IMR-90 (cell line): ENCODE data around the gene GDF10. TPM values are rescaled to one million over a fixed set of nuclear protein-coding genes. Genes with fewer than 3 reads are reported as not detected.

Source experiments
- ATAC-seq: fragments of 200-7000 bp; cut with Tn5 transposase; 2 replicates; pipeline ENCODE4 v1.9.1; 2020; ENCODE audit warnings: low read depth, mild to moderate bottlenecking, moderate library complexity
- BruUV-seq: library from RNA; stranded (reverse); fragments of 400-500 nt; replicated peaks from 2 replicates; lab custom pipeline; 2021; lab: Mats Ljungman, UMichigan
- CTCF ChIA-PET: fragments of 300-600 bp; formaldehyde crosslinking; extraction: SDS; loops from one replicate; lab custom pipeline; 2021; ENCODE audit warnings: antibody characterized with exemption; lab: Yijun Ruan, JAX
- POLR2A ChIA-PET: fragments of 300-600 bp; sonication (Branson Sonifier 250); formaldehyde crosslinking; loops from one replicate; lab custom pipeline; 2022; ENCODE audit warnings: antibody characterized with exemption; ENCODE audit not compliant: unreplicated experiment; lab: Charles Lee
- DNase-seq: peaks from one replicate; pipeline ENCODE4 v3.0.0; 2013
- H2AFZ ChIP-seq: replicated peaks from 2 replicates; pipeline ENCODE3; 2013; ENCODE audit warnings: low read length, mild to moderate bottlenecking; ENCODE audit not compliant: poor library complexity
- H2AK5ac ChIP-seq: 2 replicates; pipeline ENCODE4 v1.6.1; 2013; ENCODE audit warnings: low read depth, low read length, inconsistent platforms
- H2AK9ac ChIP-seq: replicated peaks from 2 replicates; pipeline ENCODE3; 2013; ENCODE audit warnings: mild to moderate bottlenecking, low read depth, low read length, moderate library complexity; ENCODE audit not compliant: poor library complexity
- H2BK120ac ChIP-seq: 2 replicates; pipeline ENCODE4 v1.6.1; 2013; ENCODE audit warnings: low read depth, low read length, inconsistent platforms
- H2BK15ac ChIP-seq: 3 replicates; pipeline ENCODE4 v1.6.1; 2013; ENCODE audit warnings: low read depth, low read length, inconsistent platforms
- H2BK20ac ChIP-seq: 2 replicates; pipeline ENCODE4 v1.6.1; 2013; ENCODE audit warnings: low read depth, mild to moderate bottlenecking, inconsistent platforms, low read length, moderate library complexity
- H2BK5ac ChIP-seq: 2 replicates; pipeline ENCODE4 v1.6.1; 2013; ENCODE audit warnings: mild to moderate bottlenecking, low read depth, low read length, inconsistent platforms; ENCODE audit not compliant: poor library complexity, severe bottlenecking
- H3K14ac ChIP-seq: replicated peaks from 2 replicates; pipeline ENCODE4 v1.6.1; 2013; ENCODE audit warnings: low read depth, low read length, inconsistent platforms
- H3K18ac ChIP-seq: 2 replicates; pipeline ENCODE4 v1.6.1; 2013; ENCODE audit warnings: low read depth, low read length, control low read depth
- H3K23ac ChIP-seq: 2 replicates; pipeline ENCODE4 v1.6.1; 2013; ENCODE audit warnings: low read depth, low read length, inconsistent platforms
- H3K27ac ChIP-seq: 2 replicates; pipeline ENCODE4 v1.5.1; 2013; ENCODE audit warnings: mild to moderate bottlenecking, control low read depth, low read length; ENCODE audit not compliant: insufficient read depth
- H3K27me3 ChIP-seq: 2 replicates; pipeline ENCODE4 v1.6.1; 2013; ENCODE audit warnings: low read length; ENCODE audit not compliant: control insufficient read depth, insufficient read depth
- H3K36me3 ChIP-seq: 2 replicates; pipeline ENCODE4 v1.6.1; 2013; ENCODE audit warnings: low read length, mixed read lengths; ENCODE audit not compliant: control insufficient read depth, insufficient read depth
- H3K4ac ChIP-seq: 2 replicates; pipeline ENCODE4 v1.6.1; 2013; ENCODE audit warnings: low read depth, low read length, inconsistent platforms
- H3K4me1 ChIP-seq: 2 replicates; pipeline ENCODE4 v1.6.1; 2013; ENCODE audit warnings: low read length, mixed read lengths; ENCODE audit not compliant: control insufficient read depth, insufficient read depth
- H3K4me2 ChIP-seq: 2 replicates; pipeline ENCODE4 v1.6.1; 2013; ENCODE audit warnings: low read depth, mild to moderate bottlenecking, control low read depth, low read length, moderate library complexity
- H3K4me3 ChIP-seq: 2 replicates; pipeline ENCODE4 v1.5.1; 2013; ENCODE audit warnings: low read depth, mild to moderate bottlenecking, control low read depth, low read length, moderate library complexity; ENCODE audit not compliant: insufficient read depth
- H3K56ac ChIP-seq: 2 replicates; pipeline ENCODE4 v1.6.1; 2013; ENCODE audit warnings: low read length, inconsistent platforms; ENCODE audit not compliant: insufficient read depth; ENCODE audit errors: extremely low read depth
- H3K79me1 ChIP-seq, 2 experiments: 2 replicates each; pipeline ENCODE4 v1.6.1; 2013; ENCODE audit warnings: low read length in 2 of 2, inconsistent platforms in 1 of 2, low read depth in 1 of 2
- H3K9ac ChIP-seq: 2 replicates; pipeline ENCODE4 v1.6.1; 2013; ENCODE audit warnings: low read depth, low read length, control low read depth
- H3K9me1 ChIP-seq: 2 replicates; pipeline ENCODE4 v1.6.1; 2013; ENCODE audit warnings: low read length, inconsistent platforms; ENCODE audit not compliant: insufficient read depth
- H3K9me3 ChIP-seq: 2 replicates; pipeline ENCODE4 v1.6.1; 2013; ENCODE audit warnings: low read length; ENCODE audit not compliant: control insufficient read depth, insufficient read depth
- H4K20me1 ChIP-seq: 2 replicates; pipeline ENCODE4 v1.6.1; 2013; ENCODE audit warnings: low read length, inconsistent platforms; ENCODE audit not compliant: insufficient read depth
- H4K5ac ChIP-seq: 2 replicates; pipeline ENCODE4 v1.6.1; 2013; ENCODE audit warnings: mild to moderate bottlenecking, low read depth, low read length, control low read depth
- H4K8ac ChIP-seq, 2 experiments: 2 replicates each; pipeline ENCODE4 v1.6.1; 2013; ENCODE audit warnings: low read depth in 2 of 2, low read length in 2 of 2, control low read depth in 1 of 2, inconsistent platforms in 1 of 2
- H4K91ac ChIP-seq: 2 replicates; pipeline ENCODE4 v1.6.1; 2013; ENCODE audit warnings: low read depth, low read length, inconsistent platforms; ENCODE audit not compliant: insufficient read depth
- BHLHE40 ChIP-seq: fragments of 150-350 bp; IDR thresholded peaks from 2 replicates; pipeline ENCODE4 v1.6.1; 2016; ENCODE audit warnings: mild to moderate bottlenecking, low read depth, low read length
- CEBPB ChIP-seq: IDR thresholded peaks from 2 replicates; pipeline ENCODE4 v1.6.1; 2012; ENCODE audit warnings: low read depth, low read length, improper control_type of control experiment
- CHD1 ChIP-seq: IDR thresholded peaks from 2 replicates; pipeline ENCODE4 v1.6.1; 2012; ENCODE audit warnings: low read depth, low read length, improper control_type of control experiment
- FOS ChIP-seq: fragments of 150-350 bp; IDR thresholded peaks from 2 replicates; pipeline ENCODE4 v1.6.1; 2016; ENCODE audit warnings: low read depth, low read length
- MAFK ChIP-seq: IDR thresholded peaks from 2 replicates; pipeline ENCODE4 v1.6.1; 2012; ENCODE audit warnings: low read depth, low read length, improper control_type of control experiment
- MAZ ChIP-seq: IDR thresholded peaks from 2 replicates; pipeline ENCODE4 v1.6.1; 2012; ENCODE audit warnings: low read depth, mild to moderate bottlenecking, low read length, improper control_type of control experiment, moderate library complexity, borderline replicate concordance
- MXI1 ChIP-seq: IDR thresholded peaks from 2 replicates; pipeline ENCODE4 v1.6.1; 2012; ENCODE audit warnings: low read depth, mild to moderate bottlenecking, low read length, moderate library complexity, borderline replicate concordance
- NFE2L2 ChIP-seq: fragments of 150-350 bp; IDR thresholded peaks from 2 replicates; pipeline ENCODE4 v1.6.1; 2016; ENCODE audit warnings: low read depth, mild to moderate bottlenecking, low read length
- POLR2A ChIP-seq: IDR thresholded peaks from 2 replicates; pipeline ENCODE4 v1.6.1; 2012; ENCODE audit warnings: mild to moderate bottlenecking, low read depth, low read length
- RAD21 ChIP-seq: IDR thresholded peaks from 2 replicates; pipeline ENCODE4 v1.6.1; 2012; ENCODE audit warnings: low read length, improper control_type of control experiment
- RCOR1 ChIP-seq: IDR thresholded peaks from 2 replicates; pipeline ENCODE4 v1.6.1; 2012; ENCODE audit warnings: mild to moderate bottlenecking, low read length, improper control_type of control experiment; ENCODE audit not compliant: insufficient replicate concordance
- RFX5 ChIP-seq: IDR thresholded peaks from 2 replicates; pipeline ENCODE4 v1.8.0; 2012; ENCODE audit warnings: low read depth, mild to moderate bottlenecking, low read length, moderate library complexity
- SMC3 ChIP-seq: fragments of 150-350 bp; IDR thresholded peaks from 2 replicates; pipeline ENCODE4 v1.6.1; 2016; ENCODE audit warnings: low read depth, mild to moderate bottlenecking, antibody characterized with exemption, low read length, moderate library complexity
- WGBS, 2 experiments: methylation state at CpG; one replicate each; pipeline versions ENCODE4 v1.1.5 to v1.1.7; 2013; ENCODE audit warnings: missing lambda C conversion rate in 2 of 2; ENCODE audit not compliant: insufficient read length in 1 of 2; ENCODE audit errors: extremely low coverage in 2 of 2; 5-methylcytosine and 5-hydroxymethylcytosine counted together
- dilution Hi-C: fragments of 300-500 bp; cut with HindIII; formaldehyde crosslinking; loops from one replicate; pipeline ENCODE4 v1.14.3; 2018; ENCODE audit warnings: low sequenced_read_pairs; ENCODE audit not compliant: unreplicated experiment
- in situ Hi-C: fragments of 300-500 bp; cut with MboI; formaldehyde crosslinking; loops from 3 replicates; pipeline ENCODE4 v1.14.3; 2019; ENCODE audit warnings: low sequenced_read_pairs, inconsistent platforms, mixed read lengths
- intact Hi-C: fragments of 100-400 bp; cut with micrococcal nuclease; formaldehyde crosslinking; loops from 2 replicates; pipeline ENCODE4 v1.10.0; 2022
- polyA plus RNA-seq, 3 experiments: library from polyadenylated mRNA; depleted of rRNA; stranded (reverse); fragments of >200 nt; gene quantifications; 2 replicates each; pipeline ENCODE4 v1.2.3, GENCODE V29; 2012; ENCODE audit warnings: low replicate concordance in 1 of 3
- total RNA-seq: library from RNA; depleted of rRNA; stranded (reverse); fragments of >200 nt; gene quantifications from 2 replicates; pipeline ENCODE4 v1.2.3, GENCODE V29; 2012
- TF ChIP-seq, protein P1 (sequence below): fragments of 150-350 bp; IDR thresholded peaks from 2 replicates; pipeline ENCODE4 v1.6.1; 2016; ENCODE audit warnings: low read depth, mild to moderate bottlenecking, low read length, moderate library complexity, borderline replicate concordance
- TF ChIP-seq, protein P2 (sequence below): fragments of 150-350 bp; IDR thresholded peaks from 2 replicates; pipeline ENCODE4 v1.6.1; 2017; ENCODE audit warnings: mild to moderate bottlenecking, antibody characterized with exemption, low read length, low read depth
- TF ChIP-seq, protein P3 (sequence below): conservative IDR thresholded peaks from 2 replicates; pipeline ENCODE4 v1.5.1; 2012; ENCODE audit warnings: mild to moderate bottlenecking, low read depth, low read length, improper control_type of control experiment

Gene GDF10
- total and polyA plus RNA-seq, 2 of the 4 experiments (the other 2 are of a cell fraction): 0.34 TPM; not detected in 1

DNA sequence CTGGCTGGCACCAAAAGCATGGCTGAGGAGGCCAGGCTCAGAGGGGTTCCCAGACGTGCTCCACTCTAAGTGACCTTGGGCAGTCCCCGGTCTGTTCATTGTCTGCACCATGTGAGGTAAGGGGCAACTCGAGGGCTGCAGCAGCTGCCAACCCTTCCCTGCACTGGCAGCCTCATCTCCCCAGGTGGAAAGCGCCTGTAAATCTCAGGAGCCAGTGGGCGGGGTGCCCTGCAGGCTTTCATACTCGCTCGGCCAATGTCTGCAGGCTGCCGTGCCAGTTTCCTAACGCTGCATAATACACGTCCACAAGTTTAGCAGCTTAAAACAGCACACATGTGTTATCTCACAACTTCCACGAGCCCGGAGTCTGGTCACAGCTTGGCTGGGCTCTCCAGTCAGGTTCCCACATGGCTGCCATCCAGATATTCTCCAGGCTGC, 12.6 kb upstream of the GDF10 start:
- no peak overlapping the region for H2AK5ac ChIP-seq
- POLR2A ChIA-PET: no interaction called here
- no peak for DNase-seq
- no peak overlapping the region for H2BK15ac ChIP-seq
- in situ Hi-C loops (no loop called here), dilution Hi-C loops (no loop called here), intact Hi-C loops (no loop called here)
- H2AFZ ChIP-seq: no peak overlapping the region
- H4K91ac ChIP-seq: no peak overlapping the region
- H3K36me3 ChIP-seq: no peaks in the 10 kb centered on the region
- CTCF ChIA-PET: interaction anchor here (0.6 kb wide), 1 partner anchor 93 kb away, joined by 3 read pairs; no protein-coding TSS in a partner anchor
- no peak overlapping the region for H3K18ac ChIP-seq
- ATAC-seq: no peak
- no peaks in the 10 kb centered on the region for H3K9me3 ChIP-seq
- no peak overlapping the region for H3K4me2 ChIP-seq
- no peak overlapping the region for H3K9ac ChIP-seq
- peak overlapping the region; percentile 78 for H2AK9ac ChIP-seq
- no peak overlapping the region for H2BK20ac ChIP-seq
- WGBS, 2 experiments: 43% methylated on average over 12 of the region's 12 CpGs; no CpG with 5 or more reads in 1 of the 2 experiments
- no peak overlapping the region for H2BK120ac ChIP-seq
- H3K14ac ChIP-seq: no peak overlapping the region
- no peak overlapping the region for H4K8ac ChIP-seq
- no TSS peak for BruUV-seq
- H3K4ac ChIP-seq: no peak overlapping the region
- H3K27me3 ChIP-seq: peaks cover 28% of the 10 kb centered on the region
- H3K27ac ChIP-seq: no peak overlapping the region
- TF ChIP-seq POLR2A (no peak), NFE2L2 (no peak), MAFK (no peak), RCOR1 (no peak), RFX5 (no peak), FOS (no peak), BHLHE40 (no peak), CEBPB (no peak), MAZ (no peak), MXI1 (no peak), SMC3 (no peak), RAD21 (no peak), CHD1 (no peak)
- TF ChIP-seq, protein P1, sequence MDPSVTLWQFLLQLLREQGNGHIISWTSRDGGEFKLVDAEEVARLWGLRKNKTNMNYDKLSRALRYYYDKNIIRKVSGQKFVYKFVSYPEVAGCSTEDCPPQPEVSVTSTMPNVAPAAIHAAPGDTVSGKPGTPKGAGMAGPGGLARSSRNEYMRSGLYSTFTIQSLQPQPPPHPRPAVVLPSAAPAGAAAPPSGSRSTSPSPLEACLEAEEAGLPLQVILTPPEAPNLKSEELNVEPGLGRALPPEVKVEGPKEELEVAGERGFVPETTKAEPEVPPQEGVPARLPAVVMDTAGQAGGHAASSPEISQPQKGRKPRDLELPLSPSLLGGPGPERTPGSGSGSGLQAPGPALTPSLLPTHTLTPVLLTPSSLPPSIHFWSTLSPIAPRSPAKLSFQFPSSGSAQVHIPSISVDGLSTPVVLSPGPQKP: no peak
- TF ChIP-seq, protein P2, sequence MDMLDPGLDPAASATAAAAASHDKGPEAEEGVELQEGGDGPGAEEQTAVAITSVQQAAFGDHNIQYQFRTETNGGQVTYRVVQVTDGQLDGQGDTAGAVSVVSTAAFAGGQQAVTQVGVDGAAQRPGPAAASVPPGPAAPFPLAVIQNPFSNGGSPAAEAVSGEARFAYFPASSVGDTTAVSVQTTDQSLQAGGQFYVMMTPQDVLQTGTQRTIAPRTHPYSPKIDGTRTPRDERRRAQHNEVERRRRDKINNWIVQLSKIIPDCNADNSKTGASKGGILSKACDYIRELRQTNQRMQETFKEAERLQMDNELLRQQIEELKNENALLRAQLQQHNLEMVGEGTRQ: no peak
- TF ChIP-seq, protein P3, sequence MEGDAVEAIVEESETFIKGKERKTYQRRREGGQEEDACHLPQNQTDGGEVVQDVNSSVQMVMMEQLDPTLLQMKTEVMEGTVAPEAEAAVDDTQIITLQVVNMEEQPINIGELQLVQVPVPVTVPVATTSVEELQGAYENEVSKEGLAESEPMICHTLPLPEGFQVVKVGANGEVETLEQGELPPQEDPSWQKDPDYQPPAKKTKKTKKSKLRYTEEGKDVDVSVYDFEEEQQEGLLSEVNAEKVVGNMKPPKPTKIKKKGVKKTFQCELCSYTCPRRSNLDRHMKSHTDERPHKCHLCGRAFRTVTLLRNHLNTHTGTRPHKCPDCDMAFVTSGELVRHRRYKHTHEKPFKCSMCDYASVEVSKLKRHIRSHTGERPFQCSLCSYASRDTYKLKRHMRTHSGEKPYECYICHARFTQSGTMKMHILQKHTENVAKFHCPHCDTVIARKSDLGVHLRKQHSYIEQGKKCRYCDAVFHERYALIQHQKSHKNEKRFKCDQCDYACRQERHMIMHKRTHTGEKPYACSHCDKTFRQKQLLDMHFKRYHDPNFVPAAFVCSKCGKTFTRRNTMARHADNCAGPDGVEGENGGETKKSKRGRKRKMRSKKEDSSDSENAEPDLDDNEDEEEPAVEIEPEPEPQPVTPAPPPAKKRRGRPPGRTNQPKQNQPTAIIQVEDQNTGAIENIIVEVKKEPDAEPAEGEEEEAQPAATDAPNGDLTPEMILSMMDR: no peak
- no peaks in the 10 kb centered on the region for H3K4me1 ChIP-seq
- no peak overlapping the region for H3K4me3 ChIP-seq
- H3K23ac ChIP-seq: no peak overlapping the region
- no peak overlapping the region for H3K56ac ChIP-seq
- no peak overlapping the region for H4K5ac ChIP-seq
- H3K79me1 ChIP-seq: no peaks in the 10 kb centered on the region
- H3K9me1 ChIP-seq: no peaks in the 10 kb centered on the region; the same call in 1 of the 2 replicates
- no peak overlapping the region for H2BK5ac ChIP-seq
- H4K20me1 ChIP-seq: no peaks in the 10 kb centered on the region
